Neural progenitor cell (in vitro differentiated cells): ENCODE data around the gene ASB4. TPM values are rescaled to one million over a fixed set of nuclear protein-coding genes. Genes with fewer than 3 reads are reported as not detected.

ENCODE experiments used
- DNase-seq: peaks from one replicate; pipeline ENCODE4 v3.0.0-alpha.2; 2016; ENCODE audit warnings: low spot score
- H2AFZ ChIP-seq: fragments of 200-600 bp; sonication (generic); replicated peaks from 2 replicates; pipeline ENCODE4 v1.6.1; 2016; ENCODE audit warnings: antibody characterized with exemption
- H3F3A ChIP-seq: fragments of 200-600 bp; sonication (generic); 2 replicates; pipeline ENCODE4 v1.6.1; 2016; ENCODE audit warnings: antibody characterized with exemption, low read depth
- H3K27ac ChIP-seq: fragments of 200-600 bp; sonication (generic); 2 replicates; pipeline ENCODE4 v1.5.1; 2016; ENCODE audit warnings: mild to moderate bottlenecking
- H3K27me3 ChIP-seq: fragments of 200-600 bp; sonication (generic); 2 replicates; pipeline ENCODE4 v1.6.1; 2016; ENCODE audit warnings: mild to moderate bottlenecking, moderate library complexity
- H3K36me3 ChIP-seq: fragments of 200-600 bp; sonication (generic); 2 replicates; pipeline ENCODE4 v1.5.1; 2016
- H3K4me1 ChIP-seq: fragments of 200-600 bp; sonication (generic); 2 replicates; pipeline ENCODE4 v1.6.1; 2016; ENCODE audit warnings: mixed run types
- H3K4me2 ChIP-seq: fragments of 200-600 bp; sonication (generic); 2 replicates; pipeline ENCODE4 v1.6.1; 2016
- H3K4me3 ChIP-seq: fragments of 200-600 bp; sonication (generic); 2 replicates; pipeline ENCODE4 v1.5.1; 2016
- H3K79me2 ChIP-seq: fragments of 200-600 bp; sonication (generic); 2 replicates; pipeline ENCODE4 v1.6.1; 2016; ENCODE audit warnings: low read depth
- H3K9ac ChIP-seq: fragments of 200-600 bp; sonication (generic); 2 replicates; pipeline ENCODE4 v1.6.1; 2016
- H3K9me3 ChIP-seq: fragments of 200-600 bp; sonication (generic); 2 replicates; pipeline ENCODE4 v1.5.1; 2016; ENCODE audit warnings: low read depth
- H4K20me1 ChIP-seq: fragments of 200-600 bp; sonication (generic); 2 replicates; pipeline ENCODE4 v1.6.1; 2016; ENCODE audit warnings: low read depth
- H3K27ac Mint-ChIP-seq: 3 replicates; pipeline ENCODE4 v1.8.0; 2021; ENCODE audit warnings: mixed read lengths
- H3K27me3 Mint-ChIP-seq: 2 replicates; pipeline ENCODE4 v1.8.0; 2022; ENCODE audit warnings: low read depth, mild to moderate bottlenecking, inconsistent platforms, moderate library complexity, mixed read lengths; ENCODE audit not compliant: insufficient read depth
- H3K36me3 Mint-ChIP-seq: 3 replicates; pipeline ENCODE4 v1.8.0; 2021; ENCODE audit warnings: mixed read lengths
- H3K4me1 Mint-ChIP-seq: 3 replicates; pipeline ENCODE4 v1.8.0; 2021; ENCODE audit warnings: mixed read lengths
- H3K4me3 Mint-ChIP-seq: 3 replicates; pipeline ENCODE4 v1.8.0; 2021; ENCODE audit warnings: mild to moderate bottlenecking, moderate library complexity, mixed read lengths
- H3K9me3 Mint-ChIP-seq: 3 replicates; pipeline ENCODE4 v1.8.0; 2020; ENCODE audit warnings: mixed read lengths
- CTCF ChIP-seq: fragments of 200-600 bp; sonication (generic); IDR thresholded peaks from 2 replicates; pipeline ENCODE4 v1.5.1; 2017; ENCODE audit warnings: antibody characterized with exemption, mild to moderate bottlenecking
- EZH2 ChIP-seq: fragments of 200-600 bp; sonication (generic); IDR thresholded peaks from 2 replicates; pipeline ENCODE4 v1.6.1; 2017; ENCODE audit warnings: antibody characterized with exemption, mild to moderate bottlenecking, moderate library complexity
- EZH2phosphoT487 ChIP-seq: fragments of 200-600 bp; sonication (generic); IDR thresholded peaks from 2 replicates; pipeline ENCODE4 v1.6.1; 2017; ENCODE audit warnings: antibody characterized with exemption
- total RNA-seq: library from RNA; depleted of rRNA; stranded (reverse); fragments of >200 nt; gene quantifications from 2 replicates; pipeline ENCODE4 v1.2.3, GENCODE V29; 2015; ENCODE audit warnings: low replicate concordance

ASB4 gene
- total RNA-seq, 1 donor from 2014 or later, result not detected

- no peaks in the 10 kb centered on the region for H3K36me3 Mint-ChIP-seq
- H3K4me1 ChIP-seq, result no peaks in the 10 kb centered on the region
Observed at GRCh38 chr7:95556777-95557176, 71.0 kb downstream of the ASB4 start.

GRCh38 chr7:95558864-95559263 lies 73.1 kb downstream of the ASB4 start:
- no peak for DNase-seq
- no peak for TF ChIP-seq EZH2
- no peak for TF ChIP-seq EZH2phosphoT487
- no peak for TF ChIP-seq CTCF
- Histone ChIP-seq H3K4me2 (no peak overlapping the region), H4K20me1 (no peaks in the 10 kb centered on the region), H3K27ac (no peak overlapping the region), H3K4me3 (no peak overlapping the region), H2AFZ (no peak overlapping the region), H3K79me2 (no peaks in the 10 kb centered on the region), H3K9me3 (no peaks in the 10 kb centered on the region), H3F3A (no peaks in the 10 kb centered on the region), H3K36me3 (no peaks in the 10 kb centered on the region), H3K4me1 (no peaks in the 10 kb centered on the region), H3K27me3 (no peaks in the 10 kb centered on the region), H3K9ac (no peak overlapping the region)
- Mint-ChIP-seq H3K4me1 (no peaks in the 10 kb centered on the region), H3K27ac (no peak overlapping the region), H3K4me3 (no peak overlapping the region), H3K9me3 (no peaks in the 10 kb centered on the region), H3K27me3 (peaks cover 3% of the 10 kb centered on the region), H3K36me3 (no peaks in the 10 kb centered on the region)

More at GRCh38 chr7:95556777-95557176, 71.0 kb downstream of the ASB4 start:
- Histone ChIP-seq H3K4me3 (no peak overlapping the region), H4K20me1 (no peaks in the 10 kb centered on the region), H2AFZ (no peak overlapping the region), H3K4me2 (no peak overlapping the region), H3K27me3 (no peaks in the 10 kb centered on the region), H3K36me3 (no peaks in the 10 kb centered on the region), H3K9ac (no peak overlapping the region), H3K9me3 (no peaks in the 10 kb centered on the region), H3K79me2 (no peaks in the 10 kb centered on the region), H3K27ac (no peak overlapping the region), H3F3A (no peaks in the 10 kb centered on the region)
- DNase-seq, result no peak
- Mint-ChIP-seq H3K4me3 (no peak overlapping the region), H3K27ac (no peak overlapping the region), H3K9me3 (no peaks in the 10 kb centered on the region), H3K4me1 (no peaks in the 10 kb centered on the region), H3K27me3 (no peaks in the 10 kb centered on the region)
- TF ChIP-seq EZH2phosphoT487 (no peak), CTCF (no peak), EZH2 (no peak)

GRCh38 chr7:95560674-95561073 lies 74.9 kb downstream of the ASB4 start:
- no peak overlapping the region for H3K4me2 ChIP-seq
- TF ChIP-seq EZH2 (no peak), EZH2phosphoT487 (no peak), CTCF (no peak)
- H3K9me3 ChIP-seq, result no peaks in the 10 kb centered on the region
- Mint-ChIP-seq H3K9me3 (no peaks in the 10 kb centered on the region), H3K27ac (no peak overlapping the region), H3K36me3 (no peaks in the 10 kb centered on the region), H3K4me3 (no peak overlapping the region), H3K4me1 (no peaks in the 10 kb centered on the region), H3K27me3 (peaks cover 3% of the 10 kb centered on the region)
- no peaks in the 10 kb centered on the region for H3K4me1 ChIP-seq
- no peaks in the 10 kb centered on the region for H3K36me3 ChIP-seq
- no peaks in the 10 kb centered on the region for H3K27me3 ChIP-seq
- H3K79me2 ChIP-seq, result no peaks in the 10 kb centered on the region
- no peaks in the 10 kb centered on the region for H3F3A ChIP-seq
- H4K20me1 ChIP-seq, result no peaks in the 10 kb centered on the region
- DNase-seq, result no peak
- no peak overlapping the region for H3K4me3 ChIP-seq
- H2AFZ ChIP-seq, result no peak overlapping the region
- H3K27ac ChIP-seq, result no peak overlapping the region
- no peak overlapping the region for H3K9ac ChIP-seq
